ENCODE measurements around the gene KCTD17. TPM values are rescaled to one million over a fixed set of nuclear protein-coding genes. Genes with fewer than 3 reads are reported as not detected.

Gene KCTD17
- total and polyA plus RNA-seq, 2 of the 13 experiments (the other 11 are each of a cell fraction or from before 2014, with no cell fraction given) = 5.3 to 11.7 TPM

- TF ChIP-seq ZBTB26 (CRISPR knock-in tag; IDR thresholded peaks at IDR 0.05; ENCODE audit: borderline replicate concordance) (peak; percentile 65; the same call in 1 of the 2 replicates), XRCC5 (optimal IDR thresholded peaks at IDR 0.05; ENCODE audit: low read length) (no peak), ZMYM4 (CRISPR knock-in tag; IDR thresholded peaks at IDR 0.05) (no peak), ZIK1 (CRISPR knock-in tag; IDR thresholded peaks at IDR 0.05; ENCODE audit: borderline replicate concordance, low read depth) (no peak), CEBPB (IDR thresholded peaks at IDR 0.05; ENCODE audit: borderline replicate concordance, low read depth, low read length) (peak; percentile 88), ZNF598 (CRISPR knock-in tag; IDR thresholded peaks at IDR 0.05; ENCODE audit: borderline replicate concordance) (no peak), NFIB (CRISPR knock-in tag; IDR thresholded peaks at IDR 0.05; ENCODE audit: borderline replicate concordance) (no peak), THRA (CRISPR knock-in tag; IDR thresholded peaks at IDR 0.05; ENCODE audit: borderline replicate concordance) (peak; percentile 64; the same call in 1 of the 2 replicates), ZBTB8A (CRISPR knock-in tag; IDR thresholded peaks at IDR 0.05; ENCODE audit: borderline replicate concordance, low read depth) (no peak), MTF2 (CRISPR knock-in tag; IDR thresholded peaks at IDR 0.05; ENCODE audit: borderline replicate concordance) (no peak), TCF7 (IDR thresholded peaks at IDR 0.05; ENCODE audit: low read depth) (no peak), PHF21A (CRISPR knock-in tag; IDR thresholded peaks at IDR 0.05) (peak; percentile 38; the same call in 1 of the 2 replicates), ZNF468 (CRISPR knock-in tag; IDR thresholded peaks at IDR 0.05) (no peak), ZGPAT (CRISPR knock-in tag; IDR thresholded peaks at IDR 0.05) (0 out of 2 replicates have a peak, but pooled peaks have one; percentile 1), FOXA1 (IDR thresholded peaks at IDR 0.05) (no peak), FOXA1 (CRISPR knock-in tag; IDR thresholded peaks at IDR 0.05) (peak; percentile 72), ZNF296 (CRISPR knock-in tag; conservative IDR thresholded peaks at IDR 0.05) (no peak), ZSCAN5A (CRISPR knock-in tag; IDR thresholded peaks at IDR 0.05; ENCODE audit: borderline replicate concordance) (no peak), ZNF383 (CRISPR knock-in tag; IDR thresholded peaks at IDR 0.05; ENCODE audit: borderline replicate concordance) (no peak), SIN3B (IDR thresholded peaks at IDR 0.05; ENCODE audit: low read length) (no peak), CEBPG (CRISPR knock-in tag; IDR thresholded peaks at IDR 0.05) (peak; percentile 85), MIXL1 (CRISPR knock-in tag; IDR thresholded peaks at IDR 0.05) (no peak), ZNF460 (CRISPR knock-in tag; IDR thresholded peaks at IDR 0.05; ENCODE audit: borderline replicate concordance) (no peak), ARHGAP35 (CRISPR knock-in tag; IDR thresholded peaks at IDR 0.05; ENCODE audit: borderline replicate concordance) (no peak)
Observed at GRCh38 chr22:37044634-37045625, 6.6 kb upstream of the KCTD17 start (continued).
